Measurements from ENCODE around the gene BLVRB.

BLVRB gene

DNA sequence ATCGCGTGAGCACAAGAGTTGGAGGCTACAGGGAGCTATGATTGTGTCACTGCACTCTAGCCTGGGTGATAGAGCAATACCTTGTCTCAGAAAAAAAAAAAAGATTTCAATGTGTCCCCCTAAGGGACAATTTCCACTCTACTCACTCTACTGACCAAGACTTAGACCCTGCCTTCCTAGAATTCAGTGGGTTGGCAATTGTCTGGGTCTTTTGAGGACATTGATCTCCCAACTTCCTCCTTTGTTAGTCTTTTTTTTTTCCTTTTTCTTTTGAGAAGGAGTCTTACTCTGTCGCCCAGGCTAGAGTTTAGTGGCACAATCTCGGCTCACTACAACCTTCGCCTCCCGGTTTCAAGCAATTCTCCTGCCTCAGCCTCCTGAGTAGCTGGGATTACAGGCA lies 3.5 kb upstream of the BLVRB start:
- Histone ChIP-seq H3K4me1 (ENCODE audit: low read length) (peaks cover 15% of the 10 kb centered on the region), H3K36me3 (replicated peaks; ENCODE audit: insufficient read depth, low read length) (no peaks in the 10 kb centered on the region), H3K9ac (ENCODE audit: low read length) (no peak overlapping the region), H3F3A (ENCODE audit: insufficient read depth, low read length) (0 out of 2 replicates have a peak, but pooled peaks cover 3% of the 10 kb centered on the region), H3K27ac (ENCODE audit: low read length) (no peak overlapping the region), H3K27me3 (replicated peaks; ENCODE audit: insufficient read depth, low read length) (peaks cover 13% of the 10 kb centered on the region), H3K9me3 (replicated peaks; ENCODE audit: insufficient read depth, low read length) (no peaks in the 10 kb centered on the region), H3K4me2 (ENCODE audit: low read depth, low read length) (no peak overlapping the region), H3K4me3 (ENCODE audit: low read length) (no peak overlapping the region), H2AFZ (ENCODE audit: low read length) (no peak overlapping the region), H4K20me1 (ENCODE audit: insufficient read depth, low read length) (no peaks in the 10 kb centered on the region), H3K79me2 (ENCODE audit: low read length) (no peaks in the 10 kb centered on the region), H3K9me2 (replicated peaks; ENCODE audit: insufficient read depth, low read length) (no peaks in the 10 kb centered on the region)
- TF ChIP-seq EZH2 (optimal IDR thresholded peaks at IDR 0.05; ENCODE audit: low read depth, low read length) (no peak), EZH2phosphoT487 (IDR thresholded peaks at IDR 0.05; ENCODE audit: low read length) (no peak)
- TF ChIP-seq, protein P1, sequence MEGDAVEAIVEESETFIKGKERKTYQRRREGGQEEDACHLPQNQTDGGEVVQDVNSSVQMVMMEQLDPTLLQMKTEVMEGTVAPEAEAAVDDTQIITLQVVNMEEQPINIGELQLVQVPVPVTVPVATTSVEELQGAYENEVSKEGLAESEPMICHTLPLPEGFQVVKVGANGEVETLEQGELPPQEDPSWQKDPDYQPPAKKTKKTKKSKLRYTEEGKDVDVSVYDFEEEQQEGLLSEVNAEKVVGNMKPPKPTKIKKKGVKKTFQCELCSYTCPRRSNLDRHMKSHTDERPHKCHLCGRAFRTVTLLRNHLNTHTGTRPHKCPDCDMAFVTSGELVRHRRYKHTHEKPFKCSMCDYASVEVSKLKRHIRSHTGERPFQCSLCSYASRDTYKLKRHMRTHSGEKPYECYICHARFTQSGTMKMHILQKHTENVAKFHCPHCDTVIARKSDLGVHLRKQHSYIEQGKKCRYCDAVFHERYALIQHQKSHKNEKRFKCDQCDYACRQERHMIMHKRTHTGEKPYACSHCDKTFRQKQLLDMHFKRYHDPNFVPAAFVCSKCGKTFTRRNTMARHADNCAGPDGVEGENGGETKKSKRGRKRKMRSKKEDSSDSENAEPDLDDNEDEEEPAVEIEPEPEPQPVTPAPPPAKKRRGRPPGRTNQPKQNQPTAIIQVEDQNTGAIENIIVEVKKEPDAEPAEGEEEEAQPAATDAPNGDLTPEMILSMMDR (IDR thresholded peaks at IDR 0.05; ENCODE audit: low read length): no peak
- DNase-seq: no peak

DNA sequence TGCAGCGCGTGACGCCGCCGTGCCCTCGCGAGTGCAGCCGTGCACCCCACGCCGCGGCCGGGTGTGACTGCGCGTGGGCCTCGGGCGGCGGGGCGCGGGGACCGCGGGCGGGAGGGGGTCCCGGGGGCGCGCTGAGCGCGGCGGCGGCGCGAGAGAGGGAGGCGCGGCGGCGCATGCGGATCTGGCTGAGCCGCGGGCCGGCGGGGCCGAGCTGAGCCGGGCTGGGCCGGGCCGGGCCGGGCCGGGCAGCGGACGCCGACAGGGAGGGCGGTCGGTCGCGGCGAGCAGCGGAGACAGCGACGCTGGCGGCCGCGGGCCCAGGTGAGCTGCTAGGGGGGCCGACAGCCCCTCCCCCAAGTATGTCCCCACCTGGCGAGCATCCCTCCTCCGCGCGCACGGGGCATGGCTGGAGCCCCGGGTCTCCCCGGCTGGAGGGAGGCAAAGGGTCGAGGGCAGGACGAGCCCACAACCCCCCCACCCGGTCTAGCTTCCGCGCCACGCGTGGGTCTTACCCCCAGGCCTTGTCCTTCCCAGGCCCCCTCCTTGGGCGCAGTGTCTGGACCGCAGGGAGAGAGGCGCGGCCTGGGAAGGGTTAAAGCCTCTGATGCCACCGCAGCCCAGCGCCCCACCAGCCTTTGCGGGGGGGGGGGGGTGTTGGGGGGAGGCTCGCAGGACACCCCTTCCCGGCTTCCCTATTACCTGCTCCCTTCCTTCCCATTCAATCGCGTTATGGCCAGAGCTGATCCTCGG lies 1.6 kb upstream of the BLVRB start, which contains the start of gene SPTBN4:
TSS of gene SPTBN4 (plus strand) at position 17 of the 750 bp plus-strand sequence. CDS start 5,621 bp downstream, outside the sequence.
- H3F3A ChIP-seq (ENCODE audit: insufficient read depth, low read length): 0 out of 2 replicates have a peak, but pooled peaks cover 3% of the 10 kb centered on the region
- H3K4me3 ChIP-seq (ENCODE audit: low read length): peak within 1 kb of the TSS; percentile 67
- no peaks in the 10 kb centered on the region for H3K9me3 ChIP-seq (replicated peaks; ENCODE audit: insufficient read depth, low read length)
- DNase-seq: no peak
- no peaks in the 10 kb centered on the region for H3K36me3 ChIP-seq (replicated peaks; ENCODE audit: insufficient read depth, low read length)
- peak within 1 kb of the TSS; percentile 99 for H3K4me2 ChIP-seq (ENCODE audit: low read depth, low read length)
- TF ChIP-seq EZH2phosphoT487 (IDR thresholded peaks at IDR 0.05; ENCODE audit: low read length) (no peak), EZH2 (optimal IDR thresholded peaks at IDR 0.05; ENCODE audit: low read depth, low read length) (no peak)
- TF ChIP-seq, protein P1 (IDR thresholded peaks at IDR 0.05; ENCODE audit: low read length): no peak
- H4K20me1 ChIP-seq (ENCODE audit: insufficient read depth, low read length): no peaks in the 10 kb centered on the region
- H2AFZ ChIP-seq (ENCODE audit: low read length): peak within 1 kb of the TSS; percentile 71
- H3K9ac ChIP-seq (ENCODE audit: low read length): peak within 1 kb of the TSS; percentile 1; the same call in 1 of the 2 replicates
- H3K27ac ChIP-seq (ENCODE audit: low read length): no peak within 1 kb of the TSS
- H3K27me3 ChIP-seq (replicated peaks; ENCODE audit: insufficient read depth, low read length): peaks cover 13% of the 10 kb centered on the region
- peaks cover 15% of the 10 kb centered on the region for H3K4me1 ChIP-seq (ENCODE audit: low read length)
- H3K79me2 ChIP-seq (ENCODE audit: low read length): no peaks in the 10 kb centered on the region
- no peaks in the 10 kb centered on the region for H3K9me2 ChIP-seq (replicated peaks; ENCODE audit: insufficient read depth, low read length)

DNA sequence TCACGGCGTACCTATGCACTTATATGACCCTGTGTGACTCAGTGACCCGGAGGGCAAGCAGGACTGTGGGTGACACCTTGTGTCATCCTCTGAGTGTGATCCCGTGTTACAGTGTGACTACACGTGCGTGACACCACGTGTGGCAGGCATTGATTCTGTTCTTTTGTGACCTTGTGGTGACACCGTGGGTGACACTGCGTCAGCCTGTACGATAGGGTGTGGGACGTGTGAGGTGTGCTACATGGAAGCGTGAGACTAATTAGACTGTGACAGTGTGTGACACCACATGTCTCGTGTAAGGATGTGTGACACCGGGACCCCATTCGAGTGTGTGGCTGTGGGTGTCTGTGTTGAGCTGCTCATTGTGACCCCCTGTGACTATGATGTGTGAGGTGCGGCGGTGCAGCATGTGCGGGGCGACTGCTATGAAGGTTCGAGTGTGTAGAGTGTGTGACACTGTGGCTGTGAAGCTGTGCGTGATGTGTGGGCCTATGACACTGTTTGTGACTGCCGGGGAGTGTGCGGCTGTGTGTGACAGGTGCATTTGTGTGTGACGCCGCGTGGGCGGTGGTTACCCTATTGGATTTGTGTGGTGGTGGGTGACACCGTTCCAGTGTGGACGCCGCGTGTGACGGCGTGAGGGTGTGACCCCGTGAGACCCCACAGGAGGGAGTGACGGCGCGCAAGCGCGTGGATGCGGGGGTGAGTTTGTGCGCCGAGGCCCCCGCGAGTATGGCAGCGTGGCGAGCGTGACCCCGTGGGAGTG lies 857 bp upstream of the BLVRB start:
- Histone ChIP-seq H3K4me3 (ENCODE audit: low read length) (peak overlapping the region; percentile 67), H3K27me3 (replicated peaks; ENCODE audit: insufficient read depth, low read length) (peaks cover 13% of the 10 kb centered on the region), H3K4me1 (ENCODE audit: low read length) (peaks cover 20% of the 10 kb centered on the region), H3K9me3 (replicated peaks; ENCODE audit: insufficient read depth, low read length) (no peaks in the 10 kb centered on the region), H3K9me2 (replicated peaks; ENCODE audit: insufficient read depth, low read length) (no peaks in the 10 kb centered on the region), H3K27ac (ENCODE audit: low read length) (no peak overlapping the region), H3F3A (ENCODE audit: insufficient read depth, low read length) (0 out of 2 replicates have a peak, but pooled peaks cover 3% of the 10 kb centered on the region), H2AFZ (ENCODE audit: low read length) (peak overlapping the region; percentile 71), H3K9ac (ENCODE audit: low read length) (peak overlapping the region; percentile 1; the same call in 1 of the 2 replicates), H3K4me2 (ENCODE audit: low read depth, low read length) (peak overlapping the region; percentile 99), H3K79me2 (ENCODE audit: low read length) (no peaks in the 10 kb centered on the region), H3K36me3 (replicated peaks; ENCODE audit: insufficient read depth, low read length) (no peaks in the 10 kb centered on the region), H4K20me1 (ENCODE audit: insufficient read depth, low read length) (no peaks in the 10 kb centered on the region)
- no peak for DNase-seq
- TF ChIP-seq EZH2phosphoT487 (IDR thresholded peaks at IDR 0.05; ENCODE audit: low read length) (no peak), EZH2 (optimal IDR thresholded peaks at IDR 0.05; ENCODE audit: low read depth, low read length) (no peak)
- TF ChIP-seq, protein P1 (IDR thresholded peaks at IDR 0.05; ENCODE audit: low read length): no peak
